OCI-LY7 (cell line): ENCODE results near the gene ARHGEF17.

Source experiments
- EZH2phosphoT487 ChIP-seq: fragments of 200-600 bp; sonication (generic); IDR thresholded peaks from 2 replicates; pipeline ENCODE4 v1.6.1; 2018; ENCODE audit warnings: low read depth, borderline replicate concordance, mild to moderate bottlenecking, mixed run types, antibody characterized with exemption, low read length, moderate library complexity, mixed read lengths
- TF ChIP-seq, protein P1 (sequence below): fragments of 200-600 bp; sonication (generic); conservative IDR thresholded peaks from 2 replicates; pipeline ENCODE4 v1.5.1; 2014; ENCODE audit warnings: mild to moderate bottlenecking, antibody characterized with exemption, low read length, moderate library complexity, mixed read lengths

DNA sequence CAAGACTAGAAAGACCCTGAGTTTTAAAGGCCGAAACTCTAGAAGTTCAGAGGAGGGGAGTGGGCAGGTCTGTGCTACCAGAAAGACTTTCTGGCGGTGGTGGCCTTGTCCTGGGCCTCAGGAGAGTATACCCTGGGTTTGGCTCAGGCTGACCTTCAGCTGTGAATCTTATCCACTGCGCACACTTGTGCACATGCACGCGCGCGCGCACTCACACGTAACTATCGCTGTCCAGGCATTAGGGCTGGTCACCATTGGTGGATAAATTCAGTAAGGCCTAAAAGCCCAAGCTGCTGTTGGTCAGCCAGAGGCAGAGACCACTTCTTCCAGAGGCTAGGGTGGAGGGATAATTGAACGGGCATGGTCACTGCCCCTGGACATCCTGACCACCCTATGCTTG, 25.1 kb downstream of the ARHGEF17 start:
- TF ChIP-seq, protein P1, sequence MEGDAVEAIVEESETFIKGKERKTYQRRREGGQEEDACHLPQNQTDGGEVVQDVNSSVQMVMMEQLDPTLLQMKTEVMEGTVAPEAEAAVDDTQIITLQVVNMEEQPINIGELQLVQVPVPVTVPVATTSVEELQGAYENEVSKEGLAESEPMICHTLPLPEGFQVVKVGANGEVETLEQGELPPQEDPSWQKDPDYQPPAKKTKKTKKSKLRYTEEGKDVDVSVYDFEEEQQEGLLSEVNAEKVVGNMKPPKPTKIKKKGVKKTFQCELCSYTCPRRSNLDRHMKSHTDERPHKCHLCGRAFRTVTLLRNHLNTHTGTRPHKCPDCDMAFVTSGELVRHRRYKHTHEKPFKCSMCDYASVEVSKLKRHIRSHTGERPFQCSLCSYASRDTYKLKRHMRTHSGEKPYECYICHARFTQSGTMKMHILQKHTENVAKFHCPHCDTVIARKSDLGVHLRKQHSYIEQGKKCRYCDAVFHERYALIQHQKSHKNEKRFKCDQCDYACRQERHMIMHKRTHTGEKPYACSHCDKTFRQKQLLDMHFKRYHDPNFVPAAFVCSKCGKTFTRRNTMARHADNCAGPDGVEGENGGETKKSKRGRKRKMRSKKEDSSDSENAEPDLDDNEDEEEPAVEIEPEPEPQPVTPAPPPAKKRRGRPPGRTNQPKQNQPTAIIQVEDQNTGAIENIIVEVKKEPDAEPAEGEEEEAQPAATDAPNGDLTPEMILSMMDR, result no peak
- no peak for TF ChIP-seq EZH2phosphoT487
